Measurements from ENCODE around the gene BAD. TPM values are rescaled to one million over a fixed set of nuclear protein-coding genes. Genes with fewer than 3 reads are reported as not detected.

BAD gene
- total RNA-seq, 2 experiments from 2014 or later, result 21.2 to 74.2 TPM

DNA sequence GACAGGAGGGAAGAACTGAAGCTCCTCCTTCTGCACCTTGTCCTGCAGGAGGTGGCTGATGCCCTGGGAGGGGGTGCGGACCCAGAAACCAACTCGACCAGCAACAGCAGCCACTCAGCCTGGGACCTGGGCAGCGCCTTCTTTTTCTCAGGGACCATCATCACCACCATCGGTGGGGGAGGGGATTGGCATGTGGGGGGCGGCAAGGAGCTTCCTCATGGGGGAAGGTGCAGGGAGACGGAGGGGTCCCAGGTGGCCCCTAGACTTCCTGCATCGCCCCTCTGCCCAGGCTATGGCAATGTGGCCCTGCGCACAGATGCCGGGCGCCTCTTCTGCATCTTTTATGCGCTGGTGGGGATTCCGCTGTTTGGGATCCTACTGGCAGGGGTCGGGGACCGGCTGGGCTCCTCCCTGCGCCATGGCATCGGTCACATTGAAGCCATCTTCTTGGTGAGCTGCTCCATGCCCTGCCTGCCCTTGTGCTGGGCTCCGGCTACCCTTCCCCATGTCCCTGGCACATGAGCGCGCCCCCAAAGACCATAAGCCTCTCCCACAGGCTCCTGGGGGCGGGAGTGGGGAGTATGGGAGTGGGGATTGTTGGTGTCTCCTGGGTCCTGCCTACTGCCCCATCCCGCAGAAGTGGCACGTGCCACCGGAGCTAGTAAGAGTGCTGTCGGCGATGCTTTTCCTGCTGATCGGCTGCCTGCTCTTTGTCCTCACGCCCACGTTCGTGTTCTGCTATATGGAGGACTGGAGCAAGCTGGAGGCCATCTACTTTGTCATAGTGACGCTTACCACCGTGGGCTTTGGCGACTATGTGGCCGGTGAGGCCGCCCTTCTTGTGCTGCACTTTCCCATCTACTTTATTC is 12.6 kb upstream of the BAD start:
- no peaks in the 10 kb centered on the region for H3K9me2 ChIP-seq (ENCODE audit: insufficient read depth, low read length)
- DNase-seq (ENCODE audit: low spot score), result no peak
- H3K9me3 ChIP-seq (ENCODE audit: low read length), result no peaks in the 10 kb centered on the region
- BruUV-seq (replicated peaks), result no TSS peak
- H3K79me2 ChIP-seq (ENCODE audit: insufficient read depth, low read depth, low read length), result no peaks in the 10 kb centered on the region
- no peaks in the 10 kb centered on the region for H3K36me3 ChIP-seq (ENCODE audit: insufficient read depth, low read length)
- ChIA-PET CTCF (ENCODE audit: unreplicated experiment) (no interaction called here), POLR2A (no interaction called here)
- intact Hi-C loops (cut with micrococcal nuclease; ENCODE audit: unreplicated experiment), result no loop called here
- TF ChIP-seq, protein P1, sequence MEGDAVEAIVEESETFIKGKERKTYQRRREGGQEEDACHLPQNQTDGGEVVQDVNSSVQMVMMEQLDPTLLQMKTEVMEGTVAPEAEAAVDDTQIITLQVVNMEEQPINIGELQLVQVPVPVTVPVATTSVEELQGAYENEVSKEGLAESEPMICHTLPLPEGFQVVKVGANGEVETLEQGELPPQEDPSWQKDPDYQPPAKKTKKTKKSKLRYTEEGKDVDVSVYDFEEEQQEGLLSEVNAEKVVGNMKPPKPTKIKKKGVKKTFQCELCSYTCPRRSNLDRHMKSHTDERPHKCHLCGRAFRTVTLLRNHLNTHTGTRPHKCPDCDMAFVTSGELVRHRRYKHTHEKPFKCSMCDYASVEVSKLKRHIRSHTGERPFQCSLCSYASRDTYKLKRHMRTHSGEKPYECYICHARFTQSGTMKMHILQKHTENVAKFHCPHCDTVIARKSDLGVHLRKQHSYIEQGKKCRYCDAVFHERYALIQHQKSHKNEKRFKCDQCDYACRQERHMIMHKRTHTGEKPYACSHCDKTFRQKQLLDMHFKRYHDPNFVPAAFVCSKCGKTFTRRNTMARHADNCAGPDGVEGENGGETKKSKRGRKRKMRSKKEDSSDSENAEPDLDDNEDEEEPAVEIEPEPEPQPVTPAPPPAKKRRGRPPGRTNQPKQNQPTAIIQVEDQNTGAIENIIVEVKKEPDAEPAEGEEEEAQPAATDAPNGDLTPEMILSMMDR (conservative IDR thresholded peaks at IDR 0.05; ENCODE audit: low read length), result no peak
- no peak for TF ChIP-seq EZH2phosphoT487 (IDR thresholded peaks at IDR 0.05; ENCODE audit: borderline replicate concordance, low read depth, low read length)
- H3K4me3 ChIP-seq (ENCODE audit: low read depth, low read length, poor library complexity, severe bottlenecking), result no peak overlapping the region
- no peak overlapping the region for H2AFZ ChIP-seq (ENCODE audit: low read length)
- H3K4me1 ChIP-seq (ENCODE audit: insufficient read depth, low read length, poor library complexity, severe bottlenecking), result peaks cover 9% of the 10 kb centered on the region
- no peaks in the 10 kb centered on the region for H4K20me1 ChIP-seq (ENCODE audit: insufficient read depth, low read length)
- no peak overlapping the region for H3K27ac ChIP-seq (ENCODE audit: low read depth, low read length, poor library complexity, severe bottlenecking)
- no peak overlapping the region for H3K4me2 ChIP-seq (ENCODE audit: low read length)

DNA sequence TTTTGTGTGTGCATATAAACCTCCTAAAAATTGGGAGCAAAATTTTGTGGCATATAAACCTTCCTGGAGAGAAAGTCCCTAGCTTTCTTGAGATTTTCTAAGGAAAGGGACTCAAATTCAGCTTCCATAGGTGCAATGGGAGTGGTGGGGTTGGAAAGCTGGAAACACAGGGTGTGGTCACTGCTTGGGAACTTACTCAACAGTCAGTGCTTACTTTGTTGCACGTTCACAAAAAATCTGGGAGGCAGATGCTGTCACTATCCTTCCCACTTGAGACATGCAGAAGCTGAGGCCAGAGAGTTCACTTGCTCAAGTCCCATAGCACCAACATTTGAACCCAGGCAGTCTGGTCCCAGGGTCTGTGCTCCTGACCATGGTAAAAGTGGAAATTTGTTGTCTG is 11.8 kb upstream of the BAD start:
- Histone ChIP-seq H3K9me3 (ENCODE audit: low read length) (no peaks in the 10 kb centered on the region), H3K9me2 (ENCODE audit: insufficient read depth, low read length) (no peaks in the 10 kb centered on the region), H2AFZ (ENCODE audit: low read length) (no peak overlapping the region), H3K36me3 (ENCODE audit: insufficient read depth, low read length) (no peaks in the 10 kb centered on the region), H3K27ac (ENCODE audit: low read depth, low read length, poor library complexity, severe bottlenecking) (no peak overlapping the region), H3K4me2 (ENCODE audit: low read length) (no peak overlapping the region), H3K79me2 (ENCODE audit: insufficient read depth, low read depth, low read length) (no peaks in the 10 kb centered on the region), H4K20me1 (ENCODE audit: insufficient read depth, low read length) (no peaks in the 10 kb centered on the region), H3K4me3 (ENCODE audit: low read depth, low read length, poor library complexity, severe bottlenecking) (no peak overlapping the region), H3K4me1 (ENCODE audit: insufficient read depth, low read length, poor library complexity, severe bottlenecking) (peaks cover 9% of the 10 kb centered on the region)
- POLR2A ChIA-PET, result no interaction called here
- no peak for TF ChIP-seq EZH2phosphoT487 (IDR thresholded peaks at IDR 0.05; ENCODE audit: borderline replicate concordance, low read depth, low read length)
- TF ChIP-seq, protein P1 (conservative IDR thresholded peaks at IDR 0.05; ENCODE audit: low read length), result no peak
- intact Hi-C loops (cut with micrococcal nuclease; ENCODE audit: unreplicated experiment), result no loop called here
- BruUV-seq (replicated peaks), result no TSS peak
- DNase-seq (ENCODE audit: low spot score), result no peak
- CTCF ChIA-PET (ENCODE audit: unreplicated experiment), result no interaction called here

DNA sequence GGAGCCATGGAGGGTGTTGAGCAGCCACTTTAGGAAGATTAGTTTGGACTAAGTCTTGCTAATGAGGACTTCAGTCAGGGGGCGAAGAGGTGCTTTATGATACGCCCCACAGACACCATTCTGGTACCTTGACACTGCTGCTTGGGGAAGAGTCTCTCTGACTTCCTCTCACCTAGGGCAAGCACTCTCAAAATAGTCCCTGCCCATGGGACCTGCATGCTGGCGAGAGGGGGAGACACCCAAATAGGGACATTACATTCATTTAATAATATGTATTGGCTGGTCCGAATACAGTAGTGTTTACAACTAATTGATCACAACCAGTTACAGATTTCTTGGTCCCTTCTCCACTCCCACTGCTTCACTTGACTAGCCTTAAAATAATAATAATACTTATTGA is 11.3 kb upstream of the BAD start:
- DNase-seq (ENCODE audit: low spot score), result no peak
- Histone ChIP-seq H4K20me1 (ENCODE audit: insufficient read depth, low read length) (no peaks in the 10 kb centered on the region), H3K4me3 (ENCODE audit: low read depth, low read length, poor library complexity, severe bottlenecking) (no peak overlapping the region), H3K27ac (ENCODE audit: low read depth, low read length, poor library complexity, severe bottlenecking) (no peak overlapping the region), H3K9me3 (ENCODE audit: low read length) (no peaks in the 10 kb centered on the region), H3K4me1 (ENCODE audit: insufficient read depth, low read length, poor library complexity, severe bottlenecking) (peaks cover 7% of the 10 kb centered on the region), H3K79me2 (ENCODE audit: insufficient read depth, low read depth, low read length) (no peaks in the 10 kb centered on the region), H3K9me2 (ENCODE audit: insufficient read depth, low read length) (no peaks in the 10 kb centered on the region), H3K4me2 (ENCODE audit: low read length) (no peak overlapping the region), H3K36me3 (ENCODE audit: insufficient read depth, low read length) (no peaks in the 10 kb centered on the region), H2AFZ (ENCODE audit: low read length) (no peak overlapping the region)
- ChIA-PET CTCF (ENCODE audit: unreplicated experiment) (no interaction called here), POLR2A (no interaction called here)
- no TSS peak for BruUV-seq (replicated peaks)
- TF ChIP-seq EZH2phosphoT487 (IDR thresholded peaks at IDR 0.05; ENCODE audit: borderline replicate concordance, low read depth, low read length), result no peak
- TF ChIP-seq, protein P1 (conservative IDR thresholded peaks at IDR 0.05; ENCODE audit: low read length), result no peak
- intact Hi-C loops (cut with micrococcal nuclease; ENCODE audit: unreplicated experiment), result no loop called here

Data from OCI-LY7 (cell line).